HL-60 (cell line): ENCODE measurements around the gene C4orf17.

ENCODE experiments used
- POLR2AphosphoS5 ChIP-seq: IDR thresholded peaks from 2 replicates; pipeline ENCODE4 v1.6.1; 2012; ENCODE audit warnings: low read depth
- REST ChIP-seq: IDR thresholded peaks from 2 replicates; pipeline ENCODE4 v1.6.1; 2012; ENCODE audit warnings: low read depth; ENCODE audit not compliant: insufficient replicate concordance
- TF ChIP-seq, protein P1 (sequence below): IDR thresholded peaks from one replicate; pipeline ENCODE4 v1.5.1; 2011; ENCODE audit warnings: low read length, control low read depth, inconsistent platforms; ENCODE audit not compliant: insufficient read depth

- TF ChIP-seq POLR2AphosphoS5 (no peak), REST (no peak)
- TF ChIP-seq, protein P1, sequence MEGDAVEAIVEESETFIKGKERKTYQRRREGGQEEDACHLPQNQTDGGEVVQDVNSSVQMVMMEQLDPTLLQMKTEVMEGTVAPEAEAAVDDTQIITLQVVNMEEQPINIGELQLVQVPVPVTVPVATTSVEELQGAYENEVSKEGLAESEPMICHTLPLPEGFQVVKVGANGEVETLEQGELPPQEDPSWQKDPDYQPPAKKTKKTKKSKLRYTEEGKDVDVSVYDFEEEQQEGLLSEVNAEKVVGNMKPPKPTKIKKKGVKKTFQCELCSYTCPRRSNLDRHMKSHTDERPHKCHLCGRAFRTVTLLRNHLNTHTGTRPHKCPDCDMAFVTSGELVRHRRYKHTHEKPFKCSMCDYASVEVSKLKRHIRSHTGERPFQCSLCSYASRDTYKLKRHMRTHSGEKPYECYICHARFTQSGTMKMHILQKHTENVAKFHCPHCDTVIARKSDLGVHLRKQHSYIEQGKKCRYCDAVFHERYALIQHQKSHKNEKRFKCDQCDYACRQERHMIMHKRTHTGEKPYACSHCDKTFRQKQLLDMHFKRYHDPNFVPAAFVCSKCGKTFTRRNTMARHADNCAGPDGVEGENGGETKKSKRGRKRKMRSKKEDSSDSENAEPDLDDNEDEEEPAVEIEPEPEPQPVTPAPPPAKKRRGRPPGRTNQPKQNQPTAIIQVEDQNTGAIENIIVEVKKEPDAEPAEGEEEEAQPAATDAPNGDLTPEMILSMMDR = no peak
Measured at GRCh38 chr4:99536848-99537247, 26.0 kb downstream of the C4orf17 start.
